ENCODE results near the gene PES1. TPM values are rescaled to one million over a fixed set of nuclear protein-coding genes. Genes with fewer than 3 reads are reported as not detected.
"Not testable (repeated sequence)": the region's sequence is repeated elsewhere in the genome, so short reads cannot be mapped to it uniquely, and the experiment has no call there.

PES1 gene
- total RNA-seq, 2 donors from 2014 or later: 94.5 to 173 TPM

- no peak overlapping the region for H3K27ac Mint-ChIP-seq
- peaks cover 2 to 8% of the 10 kb centered on the region in 2 donors for H3K27me3 Mint-ChIP-seq
- H3K9me3 Mint-ChIP-seq: no peaks in the 10 kb centered on the region
- ATAC-seq: peak in 1 of 2 donors; percentile 33
- no peaks in the 10 kb centered on the region for H3K4me1 Mint-ChIP-seq (ENCODE audit: low read depth in 2 of 2)
- H3K36me3 Mint-ChIP-seq: no peaks in the 10 kb centered on the region
- no peak overlapping the region for H3K4me3 Mint-ChIP-seq
- DNase-seq (ENCODE audit: low spot score): no peak
Measured at GRCh38 chr22:30564045-30564760, 27.5 kb downstream of the PES1 start.

GRCh38 chr22:30562366-30562765 lies 29.3 kb downstream of the PES1 start:
- no peaks in the 10 kb centered on the region for H3K36me3 Mint-ChIP-seq
- no peak overlapping the region for H3K27ac Mint-ChIP-seq
- ATAC-seq: no peak
- no peaks in the 10 kb centered on the region for H3K27me3 Mint-ChIP-seq
- no peak overlapping the region for H3K4me3 Mint-ChIP-seq
- DNase-seq (ENCODE audit: low spot score): no peak
- no peaks in the 10 kb centered on the region for H3K9me3 Mint-ChIP-seq
- H3K4me1 Mint-ChIP-seq (ENCODE audit: low read depth in 2 of 2): no peaks in the 10 kb centered on the region

- H3K9me3 Mint-ChIP-seq: no peaks in the 10 kb centered on the region
- no peaks in the 10 kb centered on the region for H3K27me3 Mint-ChIP-seq
- DNase-seq (ENCODE audit: low spot score): no peak
- H3K4me1 Mint-ChIP-seq (ENCODE audit: low read depth in 2 of 2): no peaks in the 10 kb centered on the region
- no peak overlapping the region for H3K4me3 Mint-ChIP-seq
- ATAC-seq: no peak
- H3K27ac Mint-ChIP-seq: no peak overlapping the region
- H3K36me3 Mint-ChIP-seq: no peaks in the 10 kb centered on the region
Measured at GRCh38 chr22:30561402-30562189, 30.1 kb downstream of the PES1 start.

GRCh38 chr22:30560643-30561202 lies 31.0 kb downstream of the PES1 start:
- H3K9me3 Mint-ChIP-seq; ATAC-seq; H3K27ac Mint-ChIP-seq; H3K4me3 Mint-ChIP-seq; H3K36me3 Mint-ChIP-seq; DNase-seq (ENCODE audit: low spot score); H3K27me3 Mint-ChIP-seq; H3K4me1 Mint-ChIP-seq (ENCODE audit: low read depth in 2 of 2): not testable (repeated sequence)

- H3K4me3 Mint-ChIP-seq: no peak overlapping the region
- H3K27me3 Mint-ChIP-seq: no peaks in the 10 kb centered on the region
- ATAC-seq: no peak
- DNase-seq (ENCODE audit: low spot score): no peak
- no peaks in the 10 kb centered on the region for H3K36me3 Mint-ChIP-seq
- no peaks in the 10 kb centered on the region for H3K9me3 Mint-ChIP-seq
- H3K27ac Mint-ChIP-seq: no peak overlapping the region
- H3K4me1 Mint-ChIP-seq (ENCODE audit: low read depth in 2 of 2): no peaks in the 10 kb centered on the region
Measured at GRCh38 chr22:30559889-30560288, 31.8 kb downstream of the PES1 start.

GRCh38 chr22:30557243-30557642 lies 34.5 kb downstream of the PES1 start:
- Mint-ChIP-seq H3K9me3 (no peaks in the 10 kb centered on the region), H3K4me1 (ENCODE audit: low read depth in 2 of 2) (no peaks in the 10 kb centered on the region), H3K36me3 (no peaks in the 10 kb centered on the region), H3K27me3 (no peaks in the 10 kb centered on the region), H3K4me3 (no peak overlapping the region), H3K27ac (no peak overlapping the region)
- ATAC-seq: no peak
- no peak for DNase-seq (ENCODE audit: low spot score)

GRCh38 chr22:30556388-30556787 lies 35.3 kb downstream of the PES1 start:
- H3K36me3 Mint-ChIP-seq: no peaks in the 10 kb centered on the region
- H3K27me3 Mint-ChIP-seq: no peaks in the 10 kb centered on the region
- ATAC-seq: no peak
- no peaks in the 10 kb centered on the region for H3K4me1 Mint-ChIP-seq (ENCODE audit: low read depth in 2 of 2)
- no peaks in the 10 kb centered on the region for H3K9me3 Mint-ChIP-seq
- no peak overlapping the region for H3K4me3 Mint-ChIP-seq
- DNase-seq (ENCODE audit: low spot score): no peak
- no peak overlapping the region for H3K27ac Mint-ChIP-seq

- no peaks in the 10 kb centered on the region for H3K36me3 Mint-ChIP-seq
- H3K4me1 Mint-ChIP-seq (ENCODE audit: low read depth in 2 of 2): no peaks in the 10 kb centered on the region
- no peaks in the 10 kb centered on the region for H3K9me3 Mint-ChIP-seq
- H3K27me3 Mint-ChIP-seq: no peaks in the 10 kb centered on the region
- H3K27ac Mint-ChIP-seq: no peak overlapping the region
- H3K4me3 Mint-ChIP-seq: no peak overlapping the region
- ATAC-seq (no peak), DNase-seq (ENCODE audit: low spot score) (no peak)
Measured at GRCh38 chr22:30555282-30556210, 36.2 kb downstream of the PES1 start.

GRCh38 chr22:30553971-30554370 lies 37.7 kb downstream of the PES1 start:
- Mint-ChIP-seq H3K36me3 (no peaks in the 10 kb centered on the region), H3K27me3 (peaks cover 0 to under 1% of the 10 kb centered on the region in 2 donors), H3K27ac (no peak overlapping the region), H3K9me3 (no peaks in the 10 kb centered on the region), H3K4me1 (ENCODE audit: low read depth in 2 of 2) (no peaks in the 10 kb centered on the region), H3K4me3 (no peak overlapping the region)
- ATAC-seq: no peak
- no peak for DNase-seq (ENCODE audit: low spot score)

GRCh38 chr22:30552719-30553118 lies 39.0 kb downstream of the PES1 start:
- Mint-ChIP-seq H3K27me3 (peaks cover 5 to 7% of the 10 kb centered on the region in 2 donors), H3K4me1 (ENCODE audit: low read depth in 2 of 2) (no peaks in the 10 kb centered on the region), H3K27ac (no peak overlapping the region), H3K9me3 (no peaks in the 10 kb centered on the region), H3K36me3 (no peaks in the 10 kb centered on the region), H3K4me3 (no peak overlapping the region)
- ATAC-seq: no peak
- DNase-seq (ENCODE audit: low spot score): no peak

GRCh38 chr22:30551813-30552212 lies 39.9 kb downstream of the PES1 start:
- H3K4me3 Mint-ChIP-seq; H3K36me3 Mint-ChIP-seq; H3K4me1 Mint-ChIP-seq (ENCODE audit: low read depth in 2 of 2); ATAC-seq; H3K27ac Mint-ChIP-seq; DNase-seq (ENCODE audit: low spot score); H3K9me3 Mint-ChIP-seq: not testable (repeated sequence)
- H3K27me3 Mint-ChIP-seq: peaks cover 10 to 14% of the 10 kb centered on the region in 2 donors

- H3K4me1 Mint-ChIP-seq (ENCODE audit: low read depth in 2 of 2): no peaks in the 10 kb centered on the region
- no peak overlapping the region for H3K4me3 Mint-ChIP-seq
- DNase-seq (ENCODE audit: low spot score): no peak
- peaks cover 14 to 30% of the 10 kb centered on the region in 2 donors for H3K27me3 Mint-ChIP-seq
- no peaks in the 10 kb centered on the region for H3K9me3 Mint-ChIP-seq
- no peak overlapping the region for H3K27ac Mint-ChIP-seq
- H3K36me3 Mint-ChIP-seq: no peaks in the 10 kb centered on the region
- no peak for ATAC-seq
Measured at GRCh38 chr22:30547188-30547587, 44.5 kb downstream of the PES1 start.

- Mint-ChIP-seq H3K27ac (no peak within 1 kb of the TSS), H3K4me3 (no peak within 1 kb of the TSS), H3K36me3 (no peaks in the 10 kb centered on the region), H3K4me1 (ENCODE audit: low read depth in 2 of 2) (no peaks in the 10 kb centered on the region), H3K9me3 (no peaks in the 10 kb centered on the region), H3K27me3 (peaks cover 14 to 30% of the 10 kb centered on the region in 2 donors)
- ATAC-seq (no peak), DNase-seq (ENCODE audit: low spot score) (no peak)
Measured at GRCh38 chr22:30546616-30547015, 45.1 kb downstream of the PES1 start, which contains the start of gene SEC14L6. Gene SEC14L6, minus strand, starts transcription at chr22:30546741. Its CDS starts 59 bp downstream, at chr22:30546682.

Measured in natural killer cell treated with Interleukin-12 subunit alpha and Interleukin-12 subunit beta and Interleukin-15 and Interleukin-18, amount 100 ng/mL, for 72 hours (primary cell).